Activated naive CD4-positive, alpha-beta T cell (primary cell): ENCODE data around the gene GPHN.

Source experiments
- DNase-seq, 4 experiments: peaks; one replicate each; lab custom pipeline; 2025; lab: John Stamatoyannopoulos, UW

GPHN gene

GRCh38 chr14:67167420-67168109, 659.6 kb downstream of the GPHN start:
- DNase-seq, result no peak

- no peak for DNase-seq
These were observed 660.1 kb downstream of the GPHN start for GRCh38 chr14:67168110-67168441.

- DNase-seq, result no peak
These were observed 662.7 kb downstream of the GPHN start for GRCh38 chr14:67170660-67171059.

GRCh38 chr14:67172056-67172455, 664.1 kb downstream of the GPHN start:
- no peak for DNase-seq

GRCh38 chr14:67172520-67172919, 664.6 kb downstream of the GPHN start:
- no peak for DNase-seq

- no peak for DNase-seq
These were observed 665.8 kb downstream of the GPHN start for GRCh38 chr14:67173719-67174118.

- DNase-seq, result no peak
These were observed 678.3 kb downstream of the GPHN start for GRCh38 chr14:67186172-67186768.

- no peak for DNase-seq
These were observed 679.0 kb downstream of the GPHN start for GRCh38 chr14:67186789-67187584.

- DNase-seq, result no peak
These were observed 679.9 kb downstream of the GPHN start for GRCh38 chr14:67187826-67188225.

GRCh38 chr14:67188326-67188725, 680.4 kb downstream of the GPHN start:
- DNase-seq, result no peak

- DNase-seq, result no peak
These were observed 683.9 kb downstream of the GPHN start for GRCh38 chr14:67191768-67192290.

GRCh38 chr14:67192366-67192765, 684.4 kb downstream of the GPHN start:
- no peak for DNase-seq

GRCh38 chr14:67195279-67195678, 687.3 kb downstream of the GPHN start:
- DNase-seq, result no peak

GRCh38 chr14:67199016-67199415, 691.1 kb downstream of the GPHN start:
- no peak for DNase-seq

GRCh38 chr14:67207810-67208209, 699.9 kb downstream of the GPHN start:
- no peak for DNase-seq

GRCh38 chr14:67218126-67218525, 710.2 kb downstream of the GPHN start:
- no peak for DNase-seq

GRCh38 chr14:67221248-67221981, 713.5 kb downstream of the GPHN start:
- no peak for DNase-seq

GRCh38 chr14:67221982-67222328, 714.0 kb downstream of the GPHN start:
- DNase-seq, result no peak

- no peak for DNase-seq
These were observed 717.6 kb downstream of the GPHN start for GRCh38 chr14:67225523-67225922.

- DNase-seq, result no peak
These were observed 720.5 kb downstream of the GPHN start for GRCh38 chr14:67228325-67228984.
